ENCODE data around the gene ADNP2. TPM values are rescaled to one million over a fixed set of nuclear protein-coding genes. Genes with fewer than 3 reads are reported as not detected.

Gene ADNP2, protein sequence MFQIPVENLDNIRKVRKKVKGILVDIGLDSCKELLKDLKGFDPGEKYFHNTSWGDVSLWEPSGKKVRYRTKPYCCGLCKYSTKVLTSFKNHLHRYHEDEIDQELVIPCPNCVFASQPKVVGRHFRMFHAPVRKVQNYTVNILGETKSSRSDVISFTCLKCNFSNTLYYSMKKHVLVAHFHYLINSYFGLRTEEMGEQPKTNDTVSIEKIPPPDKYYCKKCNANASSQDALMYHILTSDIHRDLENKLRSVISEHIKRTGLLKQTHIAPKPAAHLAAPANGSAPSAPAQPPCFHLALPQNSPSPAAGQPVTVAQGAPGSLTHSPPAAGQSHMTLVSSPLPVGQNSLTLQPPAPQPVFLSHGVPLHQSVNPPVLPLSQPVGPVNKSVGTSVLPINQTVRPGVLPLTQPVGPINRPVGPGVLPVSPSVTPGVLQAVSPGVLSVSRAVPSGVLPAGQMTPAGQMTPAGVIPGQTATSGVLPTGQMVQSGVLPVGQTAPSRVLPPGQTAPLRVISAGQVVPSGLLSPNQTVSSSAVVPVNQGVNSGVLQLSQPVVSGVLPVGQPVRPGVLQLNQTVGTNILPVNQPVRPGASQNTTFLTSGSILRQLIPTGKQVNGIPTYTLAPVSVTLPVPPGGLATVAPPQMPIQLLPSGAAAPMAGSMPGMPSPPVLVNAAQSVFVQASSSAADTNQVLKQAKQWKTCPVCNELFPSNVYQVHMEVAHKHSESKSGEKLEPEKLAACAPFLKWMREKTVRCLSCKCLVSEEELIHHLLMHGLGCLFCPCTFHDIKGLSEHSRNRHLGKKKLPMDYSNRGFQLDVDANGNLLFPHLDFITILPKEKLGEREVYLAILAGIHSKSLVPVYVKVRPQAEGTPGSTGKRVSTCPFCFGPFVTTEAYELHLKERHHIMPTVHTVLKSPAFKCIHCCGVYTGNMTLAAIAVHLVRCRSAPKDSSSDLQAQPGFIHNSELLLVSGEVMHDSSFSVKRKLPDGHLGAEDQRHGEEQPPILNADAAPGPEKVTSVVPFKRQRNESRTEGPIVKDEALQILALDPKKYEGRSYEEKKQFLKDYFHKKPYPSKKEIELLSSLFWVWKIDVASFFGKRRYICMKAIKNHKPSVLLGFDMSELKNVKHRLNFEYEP
- 10 to 100 TPM; 16.5 to 21.8 (median 16.8) TPM for total RNA-seq

GRCh38 chr18:80108739-80109675 is at the start of gene ADNP2:
Gene ADNP2 (plus strand): TSS chr18:80109262. CDS start chr18:80117543, 8,281 bp downstream.
- DNase-seq (ENCODE audit: low spot score in 2 of 2): peak; percentile 58 to 80
- TF ChIP-seq EP300 (IDR thresholded peaks at IDR 0.05): peak; percentile 44 to 67
- no peak for TF ChIP-seq CTCF (IDR thresholded peaks at IDR 0.05)
- TF ChIP-seq POLR2A (IDR thresholded peaks at IDR 0.05): peak in 1 of 2 donors; percentile 65
- WGBS, 2 donors: 6 to 27% methylated on average over 4 to 19 of the region's 76 CpGs
- Histone ChIP-seq H3K4me3 (peak within 1 kb of the TSS; percentile 62 to 83 (median 66)), H3K27me3 (no peaks in the 10 kb centered on the region), H3K27ac (peak within 1 kb of the TSS; percentile 79 to 99 (median 90)), H3K9me3 (no peaks in the 10 kb centered on the region), H3K36me3 (no peaks in the 10 kb centered on the region), H3K4me1 (peaks cover 0 to 31% (median 14%) of the 10 kb centered on the region in 4 donors)

DNA sequence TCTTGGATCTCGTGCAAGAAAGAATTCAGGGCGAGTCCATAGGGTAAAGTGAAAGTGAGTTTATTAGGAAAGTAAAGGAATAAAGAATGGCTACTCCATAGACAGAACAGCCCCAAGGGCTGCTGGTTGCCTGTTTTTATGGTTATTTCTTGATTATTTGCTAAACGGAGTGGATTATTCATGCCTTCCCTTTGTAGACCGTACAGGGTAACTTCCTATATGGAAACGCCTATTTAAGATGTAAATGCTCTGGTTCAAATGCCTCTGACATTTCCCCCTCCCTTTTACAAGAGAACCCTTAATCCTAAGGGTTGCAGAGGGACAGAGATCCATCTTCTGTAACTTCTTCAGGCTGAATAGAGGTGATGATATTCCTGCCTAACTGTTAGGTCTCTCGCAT is 49.1 kb upstream of the ADNP2 start:
- no peak for TF ChIP-seq CTCF (IDR thresholded peaks at IDR 0.05)
- no peak for TF ChIP-seq EP300 (IDR thresholded peaks at IDR 0.05)
- no peak for TF ChIP-seq POLR2A (IDR thresholded peaks at IDR 0.05)
- no peak for DNase-seq (ENCODE audit: low spot score in 2 of 2)
- Histone ChIP-seq H3K4me3 (no peak overlapping the region), H3K27me3 (no peaks in the 10 kb centered on the region), H3K36me3 (peaks cover 0 to 46% (median 0%) of the 10 kb centered on the region in 3 donors), H3K27ac (no peak overlapping the region), H3K4me1 (no peaks in the 10 kb centered on the region), H3K9me3 (peaks cover 0 to 66% (median 14%) of the 10 kb centered on the region in 4 donors)
- 73 to 79% methylated on average over 6 of the region's 6 CpGs for WGBS, 2 donors

DNA sequence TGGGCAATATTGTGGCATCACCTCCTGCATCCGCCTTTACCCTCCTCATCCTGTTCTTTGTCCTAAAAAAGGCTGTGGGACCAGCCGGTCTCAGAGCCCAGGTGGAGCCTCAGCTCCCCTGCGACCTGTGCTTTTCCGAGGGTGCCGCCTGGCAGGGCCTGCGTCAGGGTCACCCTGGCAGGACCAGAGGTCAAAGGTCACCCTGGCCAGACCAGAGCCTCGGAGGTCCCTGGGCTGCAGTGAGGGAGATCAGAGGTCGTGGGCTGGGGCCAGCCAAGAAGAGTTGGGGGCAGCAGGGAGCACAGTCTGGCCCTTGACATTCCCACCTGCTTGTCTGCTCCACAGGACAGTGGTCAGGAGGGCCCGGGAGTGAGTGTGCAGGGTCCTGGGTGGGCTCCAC is 43.4 kb upstream of the ADNP2 start:
- no peaks in the 10 kb centered on the region for H3K27me3 ChIP-seq
- 74 to 81% methylated on average over 8 to 9 of the region's 9 CpGs for WGBS, 2 donors
- no peak overlapping the region for H3K27ac ChIP-seq
- TF ChIP-seq POLR2A (IDR thresholded peaks at IDR 0.05): no peak
- TF ChIP-seq EP300 (IDR thresholded peaks at IDR 0.05): no peak
- TF ChIP-seq CTCF (IDR thresholded peaks at IDR 0.05): no peak
- DNase-seq (ENCODE audit: low spot score in 2 of 2): no peak
- no peak overlapping the region for H3K4me3 ChIP-seq
- H3K9me3 ChIP-seq: peaks cover 0 to 15% (median 3%) of the 10 kb centered on the region in 4 donors
- peaks cover 0 to 29% (median 0%) of the 10 kb centered on the region in 3 donors for H3K36me3 ChIP-seq
- no peaks in the 10 kb centered on the region for H3K4me1 ChIP-seq

GRCh38 chr18:80067321-80067720 is 41.7 kb upstream of the ADNP2 start:
- H3K27ac ChIP-seq: no peak overlapping the region
- peaks cover 0 to 21% (median 0%) of the 10 kb centered on the region in 3 donors for H3K36me3 ChIP-seq
- DNase-seq (ENCODE audit: low spot score in 2 of 2): no peak
- TF ChIP-seq POLR2A (IDR thresholded peaks at IDR 0.05): no peak
- no peak for TF ChIP-seq CTCF (IDR thresholded peaks at IDR 0.05)
- TF ChIP-seq EP300 (IDR thresholded peaks at IDR 0.05): no peak
- 71 to 81% methylated on average over 8 of the region's 8 CpGs for WGBS, 2 donors
- no peak overlapping the region for H3K4me3 ChIP-seq
- no peaks in the 10 kb centered on the region for H3K27me3 ChIP-seq
- H3K9me3 ChIP-seq: peaks cover 0 to 6% (median 3%) of the 10 kb centered on the region in 4 donors
- no peaks in the 10 kb centered on the region for H3K4me1 ChIP-seq

All from tibial nerve (tissue), 4 donors.